ENCODE results near the gene RFX8.

The RFX8 gene

GRCh38 chr2:101408925-101409324 lies 66.0 kb downstream of the RFX8 start:
- no peak for DNase-seq

GRCh38 chr2:101405351-101405899 lies 69.5 kb downstream of the RFX8 start:
- DNase-seq = no peak

- no peak for DNase-seq
Measured at GRCh38 chr2:101403745-101404144, 71.2 kb downstream of the RFX8 start.

GRCh38 chr2:101402630-101403029 lies 72.3 kb downstream of the RFX8 start:
- no peak for DNase-seq

- no peak for DNase-seq
Measured at GRCh38 chr2:101401906-101402305, 73.0 kb downstream of the RFX8 start.

GRCh38 chr2:101401326-101401665 lies 73.6 kb downstream of the RFX8 start:
- no peak for DNase-seq

- DNase-seq = no peak
Measured at GRCh38 chr2:101400506-101401325, 74.2 kb downstream of the RFX8 start.

- no peak for DNase-seq
Measured at GRCh38 chr2:101400048-101400447, 74.9 kb downstream of the RFX8 start.

- DNase-seq = no peak
Measured at GRCh38 chr2:101399021-101399799, 75.7 kb downstream of the RFX8 start.

- no peak for DNase-seq
Measured at GRCh38 chr2:101398116-101398821, 76.6 kb downstream of the RFX8 start.

- DNase-seq = no peak
Measured at GRCh38 chr2:101396316-101396717, 78.6 kb downstream of the RFX8 start.

- DNase-seq = no peak
Measured at GRCh38 chr2:101395545-101396315, 79.2 kb downstream of the RFX8 start.

- no peak for DNase-seq
Measured at GRCh38 chr2:101388232-101388631, 86.7 kb downstream of the RFX8 start.

GRCh38 chr2:101387151-101387834 lies 87.6 kb downstream of the RFX8 start, which contains the start of gene CREG2:
Gene CREG2 (minus strand): TSS chr2:101387503. CDS start chr2:101387457, 46 bp downstream.
- DNase-seq = peak; percentile 60 to 76

GRCh38 chr2:101386599-101387150 lies 88.2 kb downstream of the RFX8 start:
- DNase-seq = no peak

- DNase-seq = no peak
Measured at GRCh38 chr2:101383016-101383541, 91.8 kb downstream of the RFX8 start.

- no peak for DNase-seq
Measured at GRCh38 chr2:101382442-101382841, 92.5 kb downstream of the RFX8 start.

GRCh38 chr2:101380376-101380775 lies 94.5 kb downstream of the RFX8 start:
- DNase-seq = no peak

GRCh38 chr2:101379091-101379490 lies 95.8 kb downstream of the RFX8 start:
- no peak for DNase-seq

GRCh38 chr2:101375653-101376052 lies 99.3 kb downstream of the RFX8 start:
- no peak for DNase-seq

Data from activated T-cell treated with anti-CD3 and anti-CD28 coated beads, Interleukin-2, amount 50 U/mL, for 48 hours (primary cell).